ENCODE measurements around the gene NEUROD2. TPM values are rescaled to one million over a fixed set of nuclear protein-coding genes. Genes with fewer than 3 reads are reported as not detected.

NEUROD2 gene
- total RNA-seq, 2 donors from 2014 or later = 0.17 TPM; not detected in 1

DNA sequence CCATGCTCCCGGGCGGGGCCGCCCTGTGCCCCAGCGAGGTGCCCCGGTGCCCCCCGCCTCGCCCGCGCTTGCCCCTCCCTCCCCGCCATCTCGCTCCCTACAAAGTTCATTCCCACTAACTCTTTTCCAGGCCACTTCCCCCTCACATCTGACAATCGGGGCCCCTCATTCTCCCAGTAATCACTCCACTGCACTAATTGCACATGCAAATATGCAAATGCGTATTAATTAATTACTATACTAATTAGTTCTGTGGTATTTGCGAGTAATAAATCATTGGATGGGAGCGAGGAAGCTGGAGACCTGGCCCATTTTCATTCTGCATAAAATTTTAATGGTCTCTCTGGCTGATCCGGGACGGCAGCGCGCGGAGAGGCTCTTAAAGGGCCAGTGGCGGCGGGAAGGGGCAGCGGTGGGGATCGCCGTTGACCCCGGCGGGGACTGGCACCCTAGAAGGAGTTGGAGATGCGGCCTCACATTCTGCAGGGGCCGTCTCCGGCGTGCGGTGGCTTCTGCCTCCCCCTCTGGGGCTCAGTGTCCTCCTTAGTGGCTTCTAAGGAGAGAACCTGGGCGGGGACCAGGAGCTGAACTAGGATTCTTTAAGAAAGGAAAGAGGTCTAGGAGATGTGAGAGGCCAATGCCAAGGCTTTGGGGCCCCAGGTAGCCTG lies 10.7 kb upstream of the NEUROD2 start:
- peak overlapping the region; percentile 55 to 72 for H3K27ac ChIP-seq
- intact Hi-C loops (cut with DNase I) = no loop called here
- no peak for DNase-seq (ENCODE audit: low spot score)
- H3K4me3 ChIP-seq = peak overlapping the region; percentile 44 to 60
- H3K9me3 ChIP-seq = no peaks in the 10 kb centered on the region
- TF ChIP-seq POLR2A (IDR thresholded peaks at IDR 0.05) = no peak
- TF ChIP-seq POLR2AphosphoS5 (IDR thresholded peaks at IDR 0.05) = no peak
- TF ChIP-seq, protein P1, sequence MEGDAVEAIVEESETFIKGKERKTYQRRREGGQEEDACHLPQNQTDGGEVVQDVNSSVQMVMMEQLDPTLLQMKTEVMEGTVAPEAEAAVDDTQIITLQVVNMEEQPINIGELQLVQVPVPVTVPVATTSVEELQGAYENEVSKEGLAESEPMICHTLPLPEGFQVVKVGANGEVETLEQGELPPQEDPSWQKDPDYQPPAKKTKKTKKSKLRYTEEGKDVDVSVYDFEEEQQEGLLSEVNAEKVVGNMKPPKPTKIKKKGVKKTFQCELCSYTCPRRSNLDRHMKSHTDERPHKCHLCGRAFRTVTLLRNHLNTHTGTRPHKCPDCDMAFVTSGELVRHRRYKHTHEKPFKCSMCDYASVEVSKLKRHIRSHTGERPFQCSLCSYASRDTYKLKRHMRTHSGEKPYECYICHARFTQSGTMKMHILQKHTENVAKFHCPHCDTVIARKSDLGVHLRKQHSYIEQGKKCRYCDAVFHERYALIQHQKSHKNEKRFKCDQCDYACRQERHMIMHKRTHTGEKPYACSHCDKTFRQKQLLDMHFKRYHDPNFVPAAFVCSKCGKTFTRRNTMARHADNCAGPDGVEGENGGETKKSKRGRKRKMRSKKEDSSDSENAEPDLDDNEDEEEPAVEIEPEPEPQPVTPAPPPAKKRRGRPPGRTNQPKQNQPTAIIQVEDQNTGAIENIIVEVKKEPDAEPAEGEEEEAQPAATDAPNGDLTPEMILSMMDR (IDR thresholded peaks at IDR 0.05) = no peak
- H3K27me3 ChIP-seq (replicated peaks; ENCODE audit: insufficient read depth) = no peaks in the 10 kb centered on the region
- peaks cover 9% of the 10 kb centered on the region for H3K4me1 ChIP-seq (replicated peaks)
- WGBS = 3% methylated on average over 33 of the region's 33 CpGs
- no peaks in the 10 kb centered on the region for H3K36me3 ChIP-seq

DNA sequence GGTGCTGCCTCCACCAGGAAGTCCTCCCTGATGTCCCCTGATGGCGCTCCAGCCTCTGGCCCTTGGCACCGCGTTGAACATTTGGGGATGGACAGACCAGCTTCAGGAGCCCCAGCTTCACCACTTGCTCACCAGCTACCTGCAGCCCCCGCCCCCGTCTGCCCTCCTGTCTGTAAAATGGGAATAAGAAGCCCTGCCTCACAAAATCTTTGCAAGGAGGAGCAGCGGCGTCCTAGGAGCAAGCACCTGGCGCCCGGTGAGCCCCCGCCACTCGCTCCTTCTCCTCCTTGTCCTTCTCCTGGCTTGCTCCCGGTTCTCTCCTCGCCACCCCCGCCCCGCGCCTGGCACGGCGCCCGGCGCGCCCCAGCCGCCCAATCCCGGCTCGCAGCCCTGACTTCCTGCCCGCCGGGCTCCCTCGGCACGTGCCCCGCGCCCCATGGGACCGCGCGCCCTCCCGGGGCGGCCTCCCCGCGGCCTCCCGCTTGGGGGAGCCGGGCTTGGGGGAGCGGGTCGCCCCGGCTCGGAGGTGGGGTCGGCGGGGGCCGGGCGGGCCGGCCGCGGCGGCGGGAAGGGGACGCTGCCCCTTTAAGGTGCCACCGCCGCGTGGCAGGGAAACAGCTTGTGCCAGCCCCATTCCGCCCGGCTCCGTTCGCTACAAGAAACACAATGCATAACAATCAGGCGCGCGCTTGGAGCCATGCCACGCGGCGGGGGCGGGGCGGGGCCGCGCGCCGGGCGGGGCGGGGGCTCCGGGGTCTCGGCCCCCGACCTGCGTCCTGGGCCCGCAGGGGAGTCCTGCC lies 9.9 kb upstream of the NEUROD2 start:
- intact Hi-C loops (cut with DNase I) = no loop called here
- H3K36me3 ChIP-seq = no peaks in the 10 kb centered on the region
- no peaks in the 10 kb centered on the region for H3K9me3 ChIP-seq
- peak overlapping the region; percentile 44 to 60 for H3K4me3 ChIP-seq
- WGBS = 2% methylated on average over 68 of the region's 79 CpGs
- H3K4me1 ChIP-seq (replicated peaks) = peaks cover 9% of the 10 kb centered on the region
- peak overlapping the region; percentile 55 to 72 for H3K27ac ChIP-seq
- TF ChIP-seq POLR2AphosphoS5 (IDR thresholded peaks at IDR 0.05) = peak; percentile 18
- TF ChIP-seq, protein P1 (IDR thresholded peaks at IDR 0.05) = no peak
- peak; percentile 69 for DNase-seq (ENCODE audit: low spot score)
- no peaks in the 10 kb centered on the region for H3K27me3 ChIP-seq (replicated peaks; ENCODE audit: insufficient read depth)

DNA sequence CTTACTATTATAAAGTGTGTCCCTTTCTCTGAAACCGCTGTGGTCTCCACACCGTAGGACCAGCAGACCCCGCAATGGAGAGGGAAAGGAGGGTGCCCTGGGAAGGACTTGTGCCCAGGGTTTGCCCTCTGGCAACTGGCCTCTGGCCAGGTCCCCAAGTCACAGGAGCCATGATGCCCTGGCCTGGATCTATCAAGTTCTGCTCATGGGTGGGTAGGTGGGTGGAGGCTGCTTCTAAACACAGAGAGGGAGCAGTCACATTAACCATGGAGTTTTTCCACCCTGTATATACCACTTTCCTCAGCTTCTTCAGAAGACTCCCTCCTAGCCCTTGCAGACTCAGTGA lies 9.4 kb upstream of the NEUROD2 start:
- Histone ChIP-seq H3K27ac (no peak overlapping the region), H3K36me3 (no peaks in the 10 kb centered on the region), H3K4me1 (replicated peaks) (peaks cover 9% of the 10 kb centered on the region), H3K9me3 (no peaks in the 10 kb centered on the region), H3K4me3 (no peak overlapping the region), H3K27me3 (replicated peaks; ENCODE audit: insufficient read depth) (no peaks in the 10 kb centered on the region)
- DNase-seq (ENCODE audit: low spot score) = no peak
- intact Hi-C loops (cut with DNase I) = no loop called here
- WGBS = 79% methylated on average over 3 of the region's 3 CpGs
- TF ChIP-seq, protein P1 (IDR thresholded peaks at IDR 0.05) = no peak
- TF ChIP-seq POLR2A (IDR thresholded peaks at IDR 0.05) = no peak
- no peak for TF ChIP-seq POLR2AphosphoS5 (IDR thresholded peaks at IDR 0.05)

- Histone ChIP-seq H3K4me1 (replicated peaks) (peaks cover 9% of the 10 kb centered on the region), H3K4me3 (no peak overlapping the region), H3K27me3 (replicated peaks; ENCODE audit: insufficient read depth) (no peaks in the 10 kb centered on the region), H3K9me3 (no peaks in the 10 kb centered on the region), H3K27ac (no peak overlapping the region), H3K36me3 (no peaks in the 10 kb centered on the region)
- 62% methylated on average over 6 of the region's 6 CpGs for whole genome bisulfite sequencing
- intact Hi-C loops (cut with DNase I) = no loop called here
- no peak for TF ChIP-seq POLR2AphosphoS5 (IDR thresholded peaks at IDR 0.05)
- TF ChIP-seq, protein P1 (IDR thresholded peaks at IDR 0.05) = no peak
- TF ChIP-seq POLR2A (IDR thresholded peaks at IDR 0.05) = no peak
- no peak for DNase-seq (ENCODE audit: low spot score)
Measured at GRCh38 chr17:39615434-39615833, 7.7 kb upstream of the NEUROD2 start.

All from prostate gland (tissue), 2 donors.